ENCODE measurements around the gene SPATS2L. TPM values are rescaled to one million over a fixed set of nuclear protein-coding genes. Genes with fewer than 3 reads are reported as not detected.

The SPATS2L gene
- total RNA-seq, 4 donors from 2014 or later, result 99.0 to 142 (median 124) TPM

- Histone ChIP-seq H3K4me1 (no peaks in the 10 kb centered on the region), H3K4me3 (no peak overlapping the region), H3K27me3 (no peaks in the 10 kb centered on the region), H3K9me3 (no peaks in the 10 kb centered on the region), H3K36me3 (peaks cover 0 to 20% (median 0%) of the 10 kb centered on the region in 3 donors), H3K27ac (peak overlapping the region in 1 of 4 donors; percentile 31)
- DNase-seq, result peak in 1 of 3 donors; percentile 33
- TF ChIP-seq POLR2A (IDR thresholded peaks at IDR 0.05), result no peak
- TF ChIP-seq, protein P1, sequence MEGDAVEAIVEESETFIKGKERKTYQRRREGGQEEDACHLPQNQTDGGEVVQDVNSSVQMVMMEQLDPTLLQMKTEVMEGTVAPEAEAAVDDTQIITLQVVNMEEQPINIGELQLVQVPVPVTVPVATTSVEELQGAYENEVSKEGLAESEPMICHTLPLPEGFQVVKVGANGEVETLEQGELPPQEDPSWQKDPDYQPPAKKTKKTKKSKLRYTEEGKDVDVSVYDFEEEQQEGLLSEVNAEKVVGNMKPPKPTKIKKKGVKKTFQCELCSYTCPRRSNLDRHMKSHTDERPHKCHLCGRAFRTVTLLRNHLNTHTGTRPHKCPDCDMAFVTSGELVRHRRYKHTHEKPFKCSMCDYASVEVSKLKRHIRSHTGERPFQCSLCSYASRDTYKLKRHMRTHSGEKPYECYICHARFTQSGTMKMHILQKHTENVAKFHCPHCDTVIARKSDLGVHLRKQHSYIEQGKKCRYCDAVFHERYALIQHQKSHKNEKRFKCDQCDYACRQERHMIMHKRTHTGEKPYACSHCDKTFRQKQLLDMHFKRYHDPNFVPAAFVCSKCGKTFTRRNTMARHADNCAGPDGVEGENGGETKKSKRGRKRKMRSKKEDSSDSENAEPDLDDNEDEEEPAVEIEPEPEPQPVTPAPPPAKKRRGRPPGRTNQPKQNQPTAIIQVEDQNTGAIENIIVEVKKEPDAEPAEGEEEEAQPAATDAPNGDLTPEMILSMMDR (IDR thresholded peaks at IDR 0.05), result no peak
These were observed 149.5 kb downstream of the SPATS2L start for GRCh38 chr2:200455958-200456421.

DNA sequence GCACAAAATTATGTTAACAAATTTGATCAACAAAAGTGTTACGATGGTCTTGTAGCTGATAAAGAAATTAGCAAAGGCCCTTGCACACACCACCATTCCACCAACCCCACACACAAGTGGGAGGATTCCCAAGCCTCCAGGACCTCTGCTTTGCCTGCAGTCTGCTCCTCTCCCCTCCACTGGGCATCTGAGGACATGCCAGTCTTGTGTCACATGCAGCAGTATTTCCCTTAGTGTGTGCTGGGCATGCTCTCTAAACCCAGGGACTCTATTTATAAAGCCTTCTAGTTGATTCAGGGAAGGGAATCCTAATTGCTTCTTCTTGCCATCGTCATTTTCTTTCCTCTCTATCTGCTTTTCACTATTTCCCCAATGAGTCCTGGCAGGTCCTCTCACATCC is 150.1 kb downstream of the SPATS2L start:
- H3K27ac ChIP-seq, result no peak overlapping the region
- no peak overlapping the region for H3K4me3 ChIP-seq
- H3K4me1 ChIP-seq, result no peaks in the 10 kb centered on the region
- H3K9me3 ChIP-seq, result no peaks in the 10 kb centered on the region
- no peak for DNase-seq
- no peak for TF ChIP-seq POLR2A (IDR thresholded peaks at IDR 0.05)
- TF ChIP-seq, protein P1 (IDR thresholded peaks at IDR 0.05), result no peak
- H3K27me3 ChIP-seq, result no peaks in the 10 kb centered on the region
- peaks cover 0 to 22% (median 0%) of the 10 kb centered on the region in 3 donors for H3K36me3 ChIP-seq

DNA sequence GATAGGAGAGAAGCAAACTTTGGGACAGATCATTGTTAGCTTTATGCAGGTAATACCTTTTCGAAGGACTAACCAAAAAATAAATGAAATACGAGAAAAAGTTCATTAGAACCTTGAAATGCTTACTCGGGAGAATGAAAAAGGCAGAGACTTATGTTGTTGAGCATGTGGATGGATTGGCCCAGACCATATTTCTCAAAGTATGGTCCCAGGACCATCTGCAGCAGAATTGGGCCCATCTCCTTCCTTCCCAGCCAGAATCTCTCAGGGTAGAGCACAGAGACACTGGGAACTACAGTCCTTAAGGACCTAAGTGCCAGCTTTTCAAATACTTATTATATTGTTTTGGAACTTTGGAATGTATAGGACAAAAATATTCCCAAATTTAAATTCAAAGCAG is 152.6 kb downstream of the SPATS2L start:
- peaks cover 0 to 41% (median 0%) of the 10 kb centered on the region in 3 donors for H3K36me3 ChIP-seq
- H3K9me3 ChIP-seq, result no peaks in the 10 kb centered on the region
- H3K4me3 ChIP-seq, result no peak overlapping the region
- H3K4me1 ChIP-seq, result no peaks in the 10 kb centered on the region
- TF ChIP-seq, protein P1 (IDR thresholded peaks at IDR 0.05), result no peak
- no peak for TF ChIP-seq POLR2A (IDR thresholded peaks at IDR 0.05)
- no peak overlapping the region for H3K27ac ChIP-seq
- no peaks in the 10 kb centered on the region for H3K27me3 ChIP-seq
- DNase-seq, result no peak

- H3K36me3 ChIP-seq, result peaks cover 0 to 41% (median 0%) of the 10 kb centered on the region in 3 donors
- H3K27me3 ChIP-seq, result no peaks in the 10 kb centered on the region
- DNase-seq, result no peak
- no peak overlapping the region for H3K4me3 ChIP-seq
- no peak for TF ChIP-seq POLR2A (IDR thresholded peaks at IDR 0.05)
- TF ChIP-seq, protein P1 (IDR thresholded peaks at IDR 0.05), result no peak
- no peak overlapping the region for H3K27ac ChIP-seq
- H3K9me3 ChIP-seq, result no peaks in the 10 kb centered on the region
- H3K4me1 ChIP-seq, result no peaks in the 10 kb centered on the region
These were observed 155.6 kb downstream of the SPATS2L start for GRCh38 chr2:200461846-200462710.

DNA sequence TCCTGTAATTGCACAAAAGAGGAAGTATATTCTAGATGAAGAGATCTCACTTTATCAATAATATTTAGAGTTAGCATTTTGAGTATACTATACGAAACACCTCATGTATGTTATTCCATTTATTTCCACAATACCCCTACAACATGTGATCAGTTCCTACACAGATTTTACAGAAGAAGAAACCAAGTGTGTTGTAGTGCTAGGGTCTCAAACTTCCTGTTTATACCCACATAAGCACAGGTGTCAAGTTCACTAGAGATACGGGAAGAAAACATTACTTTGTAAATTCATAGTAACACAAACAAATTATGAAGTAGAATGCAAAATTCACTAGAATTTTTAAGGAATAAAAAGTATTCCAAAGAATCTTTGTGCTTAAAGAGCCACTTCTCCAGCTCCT is 157.0 kb downstream of the SPATS2L start:
- Histone ChIP-seq H3K4me1 (no peaks in the 10 kb centered on the region), H3K27me3 (no peaks in the 10 kb centered on the region), H3K4me3 (no peak overlapping the region), H3K36me3 (peaks cover 0 to 52% (median 0%) of the 10 kb centered on the region in 3 donors), H3K9me3 (no peaks in the 10 kb centered on the region), H3K27ac (no peak overlapping the region)
- no peak for DNase-seq
- no peak for TF ChIP-seq POLR2A (IDR thresholded peaks at IDR 0.05)
- TF ChIP-seq, protein P1 (IDR thresholded peaks at IDR 0.05), result no peak
